NOMO-1 treated with dmso at 0.1 percent for 144 hours (cell line): ENCODE measurements around the gene CALHM3.

Experiments
- DNase-seq: peaks from one replicate; lab custom pipeline; 2025; ENCODE audit not compliant: unreplicated experiment; lab: John Stamatoyannopoulos, UW

The CALHM3 gene

GRCh38 chr10:103451091-103451813, 27.8 kb downstream of the CALHM3 start:
- no peak for DNase-seq

DNA sequence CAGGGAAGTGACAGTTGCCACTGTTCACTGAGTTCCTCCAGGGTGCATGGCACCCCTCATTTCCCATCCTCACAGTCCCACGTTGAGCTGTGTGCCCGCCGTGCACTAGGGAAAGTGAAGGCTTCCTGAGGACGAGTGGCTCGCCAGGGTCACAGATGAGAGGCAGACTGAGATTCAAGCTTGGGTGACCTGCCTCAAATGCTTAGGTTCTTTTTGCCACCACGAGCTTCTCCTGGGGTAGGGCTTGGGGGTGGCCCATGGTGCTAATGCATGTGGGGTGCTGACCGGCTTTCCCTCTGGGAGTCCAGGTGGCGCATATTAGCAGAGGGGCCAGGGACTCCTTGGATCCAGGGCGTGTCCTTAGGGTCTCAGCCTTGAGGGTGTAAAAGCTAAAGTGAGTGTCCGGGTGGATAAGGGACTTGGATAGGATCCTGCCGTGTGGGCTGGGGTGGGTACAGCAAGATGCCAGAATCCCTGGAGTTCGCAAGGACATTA, 28.8 kb downstream of the CALHM3 start:
- no peak for DNase-seq

- DNase-seq, result no peak
These were observed 29.6 kb downstream of the CALHM3 start for GRCh38 chr10:103449208-103450144.

DNA sequence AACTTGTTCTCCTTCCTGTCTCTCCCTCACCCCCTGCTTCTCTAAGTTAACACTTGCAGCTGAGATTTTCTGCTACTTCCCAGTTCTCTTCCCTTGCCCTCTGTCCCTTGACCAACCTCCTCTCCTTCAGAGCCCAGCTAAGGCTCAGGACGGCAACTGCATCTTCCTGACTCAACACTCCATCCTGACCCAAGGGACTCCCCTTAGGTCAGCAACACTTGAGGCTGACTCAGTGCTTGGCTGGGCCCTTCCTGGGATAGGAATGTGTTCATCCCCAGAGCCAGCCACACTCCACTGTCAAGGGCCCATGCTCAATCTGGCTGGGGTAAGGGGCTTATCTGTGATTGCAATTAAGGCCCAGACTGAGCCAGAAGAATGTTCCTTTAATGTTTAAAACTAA, 30.3 kb downstream of the CALHM3 start:
- DNase-seq, result no peak

GRCh38 chr10:103447187-103447586, 31.9 kb downstream of the CALHM3 start:
- DNase-seq, result no peak

- no peak for DNase-seq
These were observed 33.1 kb downstream of the CALHM3 start for GRCh38 chr10:103445767-103446567.

DNA sequence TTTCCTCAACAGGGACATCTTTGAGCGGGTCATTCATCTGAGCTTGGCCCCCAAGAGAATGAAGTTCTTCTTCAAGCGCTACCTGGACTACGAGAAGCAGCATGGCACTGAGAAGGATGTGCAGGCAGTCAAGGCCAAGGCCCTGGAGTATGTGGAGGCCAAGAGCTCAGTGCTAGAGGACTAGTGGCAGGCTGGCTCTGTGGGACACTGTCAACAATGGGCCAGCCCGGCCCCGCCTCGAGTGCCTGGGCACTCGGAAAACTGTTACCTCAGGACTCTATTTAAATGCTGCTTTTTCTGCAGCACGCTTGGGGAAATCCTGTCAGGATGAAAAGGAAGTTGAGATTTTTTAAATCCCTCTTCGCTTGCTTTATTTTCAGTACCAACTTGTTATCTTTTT, 33.7 kb downstream of the CALHM3 start:
- DNase-seq, result no peak

- DNase-seq, result no peak
These were observed 34.6 kb downstream of the CALHM3 start for GRCh38 chr10:103444478-103444877.

DNA sequence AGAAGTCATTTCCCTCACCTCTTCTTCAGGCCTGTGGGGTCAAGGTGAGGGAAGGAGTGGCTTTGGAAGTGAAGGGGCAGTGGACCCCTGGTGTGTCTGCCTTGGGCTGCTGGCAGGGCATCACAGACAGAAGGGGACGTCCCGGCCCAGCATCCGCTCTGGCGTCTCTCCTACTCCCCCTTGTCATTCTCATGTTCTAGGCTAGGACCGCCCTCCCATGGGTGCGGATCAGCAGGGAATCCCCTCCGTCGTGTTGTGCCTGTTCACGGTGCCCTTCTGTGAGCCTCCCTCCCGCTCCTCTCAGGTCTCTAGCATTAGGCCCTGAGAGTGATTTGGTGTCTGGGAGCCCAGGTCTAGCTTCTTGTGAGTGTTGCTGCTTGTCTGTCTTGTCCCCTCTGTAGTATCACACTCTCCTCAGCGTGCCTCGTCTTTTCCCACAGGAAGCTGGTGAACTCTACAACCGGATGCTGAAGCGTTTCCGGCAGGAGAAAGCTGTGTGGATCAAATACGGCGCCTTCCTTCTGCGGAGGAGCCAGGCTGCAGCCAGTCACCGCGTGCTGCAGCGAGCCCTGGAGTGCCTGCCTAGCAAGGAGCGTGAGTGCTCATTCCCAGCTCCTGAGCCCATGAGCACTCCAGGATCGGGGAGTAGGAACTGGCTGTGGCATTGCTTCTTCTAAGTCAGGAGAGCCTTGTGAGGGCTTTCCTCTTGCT, 35.4 kb downstream of the CALHM3 start:
- no peak for DNase-seq

GRCh38 chr10:103442031-103442461, 37.0 kb downstream of the CALHM3 start:
- DNase-seq, result no peak

DNA sequence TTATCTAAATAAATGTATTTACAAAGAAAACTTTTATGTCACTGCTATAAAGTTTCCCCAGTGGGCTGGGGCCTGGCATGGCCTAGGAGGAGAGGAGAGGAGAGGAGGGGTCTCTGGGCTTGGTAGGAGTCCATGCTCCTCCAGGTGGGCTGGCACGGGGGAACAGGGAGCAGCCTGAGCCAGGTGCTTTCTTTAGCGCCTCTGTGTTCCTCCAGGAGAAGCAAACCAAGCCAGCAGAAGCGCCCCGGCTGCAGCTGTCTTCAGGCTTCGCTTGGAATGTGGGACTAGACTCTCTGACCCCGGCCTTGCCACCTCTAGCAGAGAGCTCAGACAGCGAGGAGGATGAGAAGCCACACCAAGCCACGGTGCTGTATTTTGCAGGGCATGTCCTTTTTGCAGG, 37.4 kb downstream of the CALHM3 start:
- DNase-seq, result no peak

- DNase-seq, result no peak
These were observed 37.8 kb downstream of the CALHM3 start for GRCh38 chr10:103441206-103441605.

DNA sequence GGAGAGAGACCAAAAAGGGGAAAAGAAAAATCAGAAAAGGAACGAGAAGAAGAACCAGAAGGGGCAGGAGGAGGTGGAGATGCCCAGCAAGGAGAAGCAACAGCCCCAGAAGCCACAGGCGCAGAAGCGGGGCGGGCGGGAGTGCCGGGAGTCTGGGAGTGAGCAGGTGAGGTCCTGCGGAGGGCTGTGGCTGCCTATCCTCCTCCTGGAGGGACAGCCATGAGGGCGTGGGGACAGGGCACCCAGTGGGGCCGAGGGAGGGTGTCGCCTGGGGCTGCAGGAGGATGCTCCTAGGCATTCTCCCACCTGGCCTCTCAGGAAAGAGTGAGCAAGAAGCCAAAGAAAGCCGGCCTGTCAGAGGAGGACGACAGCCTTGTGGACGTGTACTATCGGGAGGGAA, 38.6 kb downstream of the CALHM3 start:
- no peak for DNase-seq

DNA sequence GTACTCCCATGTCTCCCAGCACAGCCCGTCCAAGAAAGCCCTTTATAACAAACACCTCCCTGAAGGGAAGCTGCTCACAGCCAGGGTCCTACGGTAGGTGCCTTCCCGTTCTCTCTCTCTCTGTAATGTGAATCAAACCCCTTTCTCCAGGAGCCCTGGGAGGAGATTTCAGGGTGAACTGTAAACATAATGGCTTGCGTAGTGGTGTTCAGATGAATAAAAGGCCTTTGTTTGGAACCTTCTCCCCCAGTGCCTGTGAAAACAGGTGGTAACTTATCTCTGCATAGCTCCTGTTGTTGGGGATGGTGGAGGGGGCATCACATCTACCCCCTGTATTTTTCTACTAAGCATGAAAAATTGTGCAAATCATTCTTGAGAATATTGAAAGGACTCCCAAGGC, 39.3 kb downstream of the CALHM3 start:
- no peak for DNase-seq

GRCh38 chr10:103433858-103434257, 45.2 kb downstream of the CALHM3 start:
- DNase-seq, result no peak

GRCh38 chr10:103431902-103432301, 47.1 kb downstream of the CALHM3 start:
- DNase-seq, result no peak

GRCh38 chr10:103429647-103430046, 49.4 kb downstream of the CALHM3 start:
- DNase-seq, result no peak

DNA sequence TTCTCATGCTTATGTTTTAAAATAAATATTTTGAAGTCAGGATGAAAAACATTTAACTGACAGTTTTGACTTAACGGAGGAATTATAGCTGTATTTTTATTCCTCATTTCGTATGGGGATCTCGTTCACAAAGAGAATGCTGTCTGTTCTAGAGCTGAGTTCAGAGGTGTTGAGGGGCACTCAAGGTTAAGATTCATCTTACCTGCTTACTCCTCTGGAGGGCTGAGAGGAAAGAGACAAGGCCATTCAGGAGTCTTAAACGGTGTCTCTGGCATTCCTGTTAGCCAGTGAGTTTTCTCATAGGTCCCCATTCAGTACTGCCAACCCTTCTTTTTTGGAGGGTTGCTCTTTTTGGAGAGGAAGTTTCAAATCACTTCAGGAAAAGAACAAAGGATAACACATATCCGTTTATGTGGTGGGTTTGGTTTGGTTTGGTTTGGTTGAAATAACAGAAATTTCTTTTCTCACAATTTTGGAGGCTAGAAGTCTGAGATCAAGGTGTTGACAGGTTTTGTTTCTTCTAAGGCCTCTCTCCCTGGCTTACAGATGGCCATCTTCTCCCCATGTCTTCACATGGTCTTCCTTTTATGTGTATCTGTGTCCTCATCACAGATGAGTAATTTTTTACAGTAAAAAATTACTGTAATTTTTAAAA, 49.9 kb downstream of the CALHM3 start:
- no peak for DNase-seq

- DNase-seq, result no peak
These were observed 51.2 kb downstream of the CALHM3 start for GRCh38 chr10:103427866-103428265.

GRCh38 chr10:103423748-103424147, 55.3 kb downstream of the CALHM3 start:
- DNase-seq, result no peak
